COR-L47 (cell line): Measurements from ENCODE around the gene RRAGC.
"Not testable (repeated sequence)": the region's sequence is repeated elsewhere in the genome, so short reads cannot be mapped to it uniquely, and the experiment has no call there.

Source experiments
- DNase-seq: peaks from one replicate; lab custom pipeline; 2025; lab: John Stamatoyannopoulos, UW

Gene RRAGC

GRCh38 chr1:38817267-38818174, 42.1 kb downstream of the RRAGC start:
- no peak for DNase-seq

GRCh38 chr1:38815903-38816627, 43.5 kb downstream of the RRAGC start:
- peak; percentile 18 for DNase-seq

- DNase-seq, result no peak
These were observed 44.5 kb downstream of the RRAGC start for GRCh38 chr1:38814984-38815464.

- no peak for DNase-seq
These were observed 45.1 kb downstream of the RRAGC start for GRCh38 chr1:38814444-38814983.

- DNase-seq, result no peak
These were observed 46.6 kb downstream of the RRAGC start for GRCh38 chr1:38812981-38813380.

GRCh38 chr1:38811466-38811865, 48.1 kb downstream of the RRAGC start:
- DNase-seq, result not testable (repeated sequence)

- no peak for DNase-seq
These were observed 53.5 kb downstream of the RRAGC start for GRCh38 chr1:38806090-38806489.

GRCh38 chr1:38805036-38805435, 54.5 kb downstream of the RRAGC start:
- DNase-seq, result no peak

- DNase-seq, result no peak
These were observed 55.3 kb downstream of the RRAGC start for GRCh38 chr1:38804062-38804886.

- DNase-seq, result no peak
These were observed 55.9 kb downstream of the RRAGC start for GRCh38 chr1:38803647-38804046.

GRCh38 chr1:38800720-38801671, 58.6 kb downstream of the RRAGC start:
- no peak for DNase-seq

- no peak for DNase-seq
These were observed 66.3 kb downstream of the RRAGC start for GRCh38 chr1:38793299-38793698.

GRCh38 chr1:38791892-38792291, 67.7 kb downstream of the RRAGC start:
- no peak for DNase-seq

GRCh38 chr1:38791164-38791515, 68.4 kb downstream of the RRAGC start:
- no peak for DNase-seq

GRCh38 chr1:38790422-38791163, 69.0 kb downstream of the RRAGC start:
- DNase-seq, result no peak

- DNase-seq, result peak; percentile 69
These were observed 69.9 kb downstream of the RRAGC start for GRCh38 chr1:38789498-38790169.

- DNase-seq, result no peak
These were observed 70.9 kb downstream of the RRAGC start for GRCh38 chr1:38788341-38789336.
